Effector CD8-positive, alpha-beta T cell (primary cell): ENCODE data around the gene DMTF1.
"Not testable (repeated sequence)": the region's sequence is repeated elsewhere in the genome, so short reads cannot be mapped to it uniquely, and the experiment has no call there.

Experiments
- DNase-seq: peaks from one replicate; lab custom pipeline; 2025; lab: John Stamatoyannopoulos, UW

Gene DMTF1

GRCh38 chr7:87220734-87221215 is 68.5 kb downstream of the DMTF1 start:
- DNase-seq = no peak

- no peak for DNase-seq
Observed at GRCh38 chr7:87223666-87224065, 71.4 kb downstream of the DMTF1 start.

- no peak for DNase-seq
Observed at GRCh38 chr7:87225696-87226095, 73.4 kb downstream of the DMTF1 start.

GRCh38 chr7:87226495-87226894 is 74.2 kb downstream of the DMTF1 start:
- no peak for DNase-seq

GRCh38 chr7:87231258-87231657 is 79.0 kb downstream of the DMTF1 start:
- no peak for DNase-seq

GRCh38 chr7:87231711-87232110 is 79.5 kb downstream of the DMTF1 start:
- no peak for DNase-seq

- no peak for DNase-seq
Observed at GRCh38 chr7:87234949-87235348, 82.7 kb downstream of the DMTF1 start.

GRCh38 chr7:87238464-87239051 is 86.3 kb downstream of the DMTF1 start:
- not testable (repeated sequence) for DNase-seq

- not testable (repeated sequence) for DNase-seq
Observed at GRCh38 chr7:87245671-87246070, 93.4 kb downstream of the DMTF1 start.
